Activated CD8-positive, alpha-beta memory T cell treated with anti-CD3 and anti-CD28 coated beads for 36 hours (primary cell): ENCODE measurements around the gene SPECC1. TPM values are rescaled to one million over a fixed set of nuclear protein-coding genes. Genes with fewer than 3 reads are reported as not detected.

Source experiments
- total RNA-seq, 2 experiments: library from RNA; stranded (reverse); gene quantifications; one replicate each; pipeline ENCODE4 v1.2.3, GENCODE V29; 2021

SPECC1 gene
- total RNA-seq, 2 experiments from 2014 or later = 13.0 to 13.9 TPM

Other genes starting within 250 kb of the SPECC1 start
- gene ULK2, start 141.4 kb upstream of the SPECC1 start, total RNA-seq = 1 to 10 TPM; 6.3 to 7.4 TPM
- 10 to 100 TPM; 32.8 to 38.2 TPM for gene AKAP10, start 31.5 kb upstream of the SPECC1 start, total RNA-seq